Right ventricle myocardium inferior (tissue), 1 donor: ENCODE data around the gene ANLN. TPM values are rescaled to one million over a fixed set of nuclear protein-coding genes. Genes with fewer than 3 reads are reported as not detected.
"Not testable (repeated sequence)": the region's sequence is repeated elsewhere in the genome, so short reads cannot be mapped to it uniquely, and the experiment has no call there.

ENCODE experiments used
- ATAC-seq: fragments of 200-7000 bp; cut with Tn5 transposase; one replicate; pipeline ENCODE4 v1.9.1; 2020; ENCODE audit warnings: mild to moderate bottlenecking, moderate library complexity
- DNase-seq: peaks from one replicate; pipeline ENCODE4 v3.0.0; 2021; ENCODE audit errors: missing footprints
- intact Hi-C: fragments of 100-400 bp; cut with DNase I; formaldehyde crosslinking; loops from one replicate; pipeline ENCODE4 v1.11.0; 2022
- total RNA-seq: library from RNA; stranded (reverse); fragmentation: NEBNext Ultra II Directional; extraction: Animal tissue kit (Norgen Biotek cat#: 25700); gene quantifications from one replicate; pipeline ENCODE4 v1.2.1, GENCODE V29; 2021
- donor health status: DM: no; HTN: yes; CAD: no; lungs with severe emphysema.

The ANLN gene
- total RNA-seq, 1 donor from 2014 or later: 3.3 TPM

DNA sequence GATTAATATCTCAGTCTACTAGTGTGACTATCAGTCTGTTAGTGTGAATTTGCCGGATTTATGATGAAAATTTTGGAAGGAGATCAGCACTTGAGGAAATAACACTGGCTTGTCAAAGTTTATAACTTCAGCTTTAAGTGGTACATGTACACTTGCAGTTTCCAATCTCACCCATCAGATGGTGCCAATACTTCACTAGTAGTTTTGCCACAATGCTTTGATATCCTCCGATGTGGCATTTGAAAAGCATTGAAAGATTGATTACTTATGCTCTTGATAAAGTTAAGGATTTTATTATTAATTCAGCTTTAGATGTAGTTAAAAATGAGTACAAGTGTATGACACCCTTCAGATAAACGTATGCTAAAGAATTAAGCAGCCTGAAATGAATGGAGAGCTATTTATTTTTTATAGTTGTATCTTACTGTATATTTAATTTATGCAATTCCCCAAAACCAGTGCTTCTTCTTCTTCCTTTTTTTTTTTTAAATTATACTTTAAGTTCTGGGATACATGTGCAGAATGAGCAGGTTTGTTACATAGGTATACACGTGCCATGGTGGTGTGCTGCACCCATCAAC, 98.2 kb downstream of the ANLN start:
- DNase-seq (no peak), ATAC-seq (no peak)
- intact Hi-C loops: loop anchor here (5.0 kb wide), 1 partner anchor 184 kb away; no protein-coding TSS in a partner anchor

GRCh38 chr7:36488672-36489071, 99.0 kb downstream of the ANLN start:
- not testable (repeated sequence) for DNase-seq, ATAC-seq
- intact Hi-C loops: loop anchor here (1.0 to 5.0 kb wide), 2 partner anchors 184 to 711 kb away; no protein-coding TSS in a partner anchor

DNA sequence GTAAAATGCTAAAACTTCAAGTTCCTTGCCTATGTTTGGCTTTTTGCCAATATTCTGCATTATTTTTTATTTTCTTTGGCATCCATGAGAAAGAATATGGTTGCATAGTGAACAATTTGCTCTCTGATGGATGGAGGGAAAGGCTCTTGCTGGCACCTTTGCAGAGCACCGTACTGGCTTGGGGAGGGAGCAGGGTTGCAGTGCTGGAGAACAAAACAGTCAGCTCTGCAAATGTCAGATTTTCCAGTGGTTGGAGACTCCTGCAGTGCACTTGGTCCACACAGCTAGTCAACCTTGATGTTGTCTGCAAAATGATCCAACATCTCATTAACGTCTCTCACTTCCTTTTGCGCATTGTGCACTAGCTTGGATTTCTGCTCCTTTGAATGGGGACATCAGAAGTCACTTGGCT, 100.8 kb downstream of the ANLN start:
- intact Hi-C loops: no loop called here
- DNase-seq: no peak
- ATAC-seq: no peak

DNA sequence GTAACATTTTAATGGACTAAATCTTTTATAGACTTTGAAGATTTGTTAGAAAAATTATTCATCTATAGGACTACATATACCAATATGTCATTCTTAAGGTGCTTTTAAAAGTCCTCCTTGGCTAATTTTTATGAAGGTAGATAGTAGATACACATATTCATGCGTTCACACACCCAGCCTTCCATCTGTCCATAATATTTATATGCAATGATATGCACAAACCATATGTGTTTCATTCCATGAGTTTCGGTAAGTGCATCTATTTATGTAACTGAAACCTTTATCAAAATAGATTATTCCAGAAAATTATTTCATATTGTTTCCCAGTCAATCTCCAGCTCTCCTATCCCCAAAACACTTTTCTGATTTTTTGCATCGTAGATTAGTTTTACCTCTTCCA, 101.7 kb downstream of the ANLN start:
- no peak for ATAC-seq
- DNase-seq: no peak
- intact Hi-C loops: no loop called here

DNA sequence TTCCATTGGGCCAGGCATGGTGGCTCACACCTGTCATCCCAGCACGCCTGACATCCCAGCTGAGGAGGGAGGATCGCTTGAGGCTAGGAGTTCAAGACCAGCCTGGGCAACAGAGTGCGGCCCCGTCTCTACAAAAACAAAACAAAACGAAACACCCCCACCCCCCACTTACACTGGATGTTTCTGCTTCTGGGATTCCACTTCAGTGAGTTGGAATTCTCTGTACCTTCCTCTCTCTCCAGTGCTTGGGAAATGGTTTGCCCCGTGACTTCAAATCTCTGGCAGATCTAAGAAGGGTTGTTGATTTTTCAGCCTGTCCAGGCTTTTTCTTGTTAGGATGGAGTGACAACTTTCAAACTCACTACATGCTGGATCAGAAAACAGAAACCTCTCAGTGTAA, 106.9 kb downstream of the ANLN start:
- intact Hi-C loops: no loop called here
- DNase-seq (no peak), ATAC-seq (no peak)

- DNase-seq, ATAC-seq, intact Hi-C loops: not testable (repeated sequence)
Observed at GRCh38 chr7:36497176-36497575, 107.5 kb downstream of the ANLN start.

GRCh38 chr7:36497775-36498174, 108.1 kb downstream of the ANLN start:
- ATAC-seq: no peak
- intact Hi-C loops: no loop called here
- no peak for DNase-seq

Other genes with a start within 250 kb of the ANLN start
- gene EEPD1, start 236.6 kb upstream of the ANLN start, total RNA-seq: 11.5 TPM